PFSK-1 (cell line): ENCODE measurements around the gene HCRT.

Experiments used
- FOXP2 ChIP-seq: optimal IDR thresholded peaks from 2 replicates; pipeline ENCODE3; 2011; ENCODE audit warnings: borderline replicate concordance, control low read depth, inconsistent platforms; ENCODE audit not compliant: insufficient read depth; ENCODE audit errors: extremely low read length, extremely low read depth
- POLR2AphosphoS5 ChIP-seq: IDR thresholded peaks from 2 replicates; pipeline ENCODE4 v1.6.1; 2012; ENCODE audit warnings: low read depth, mild to moderate bottlenecking, control low read depth, low read length, moderate library complexity
- REST ChIP-seq, 2 experiments: IDR thresholded peaks; 2 replicates each; pipeline versions ENCODE4 v1.6.1 to v1.8.0; 2011 to 2012; ENCODE audit warnings: low read depth in 2 of 2, low read length in 2 of 2, control low read depth in 1 of 2, inconsistent platforms in 1 of 2, mild to moderate bottlenecking in 1 of 2, moderate library complexity in 1 of 2; ENCODE audit not compliant: insufficient read depth in 1 of 2
- SIN3A ChIP-seq: IDR thresholded peaks from 2 replicates; pipeline ENCODE4 v1.6.1; 2012; ENCODE audit warnings: mild to moderate bottlenecking, low read length, moderate library complexity, borderline replicate concordance; ENCODE audit not compliant: insufficient read depth
- TAF1 ChIP-seq: IDR thresholded peaks from 2 replicates; pipeline ENCODE4 v1.6.1; 2012; ENCODE audit warnings: low read length, control low read depth, borderline replicate concordance; ENCODE audit not compliant: insufficient read depth

DNA sequence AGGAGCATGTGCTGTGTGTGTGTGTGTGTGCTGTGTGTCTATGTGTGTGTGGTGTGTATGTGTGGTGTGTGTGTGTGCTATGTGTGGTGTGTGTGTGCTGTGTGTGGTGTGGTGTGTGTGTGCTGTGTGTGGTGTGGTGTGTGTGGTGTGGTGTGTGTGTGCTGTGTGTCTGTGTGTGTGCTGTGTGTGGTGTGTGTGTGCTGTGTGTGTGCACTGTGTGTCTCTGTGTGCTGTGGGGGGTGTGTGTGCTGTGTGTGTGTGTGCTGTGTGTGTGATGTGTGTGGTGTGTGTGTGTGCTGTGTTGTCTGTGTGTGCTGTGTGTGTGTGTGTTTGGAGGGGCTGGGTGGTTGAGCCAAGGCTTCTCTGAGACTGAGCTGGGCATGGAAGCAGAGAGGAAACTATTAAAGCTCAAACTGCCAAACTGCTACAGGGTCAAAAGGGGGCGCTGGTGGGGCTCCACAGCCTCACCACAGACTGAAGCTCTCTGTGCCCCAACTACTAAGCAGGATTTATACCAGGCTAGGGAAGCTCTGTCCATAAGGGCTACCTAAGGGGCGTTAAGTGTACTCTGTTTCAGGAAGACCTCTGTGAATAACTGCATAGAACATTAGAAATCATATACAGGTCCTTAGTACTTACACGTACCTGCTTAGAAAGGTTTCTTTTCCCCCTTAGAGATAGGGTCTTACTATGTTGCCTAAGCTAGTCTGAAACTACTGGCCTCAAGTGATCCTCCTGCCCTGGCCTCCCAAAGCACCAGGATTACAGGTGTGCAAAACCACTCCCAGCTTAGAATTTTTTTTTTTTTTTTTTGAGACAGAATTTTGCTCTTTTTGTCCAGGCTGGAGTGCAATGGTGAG is 36.9 kb upstream of the HCRT start:
- no peak for TF ChIP-seq TAF1
- TF ChIP-seq REST (IDR thresholded peaks at IDR 0.05; ENCODE audit: insufficient read depth in 1 of 2, low read depth in 2 of 2, low read length in 2 of 2), result no peak
- no peak for TF ChIP-seq SIN3A
- TF ChIP-seq POLR2AphosphoS5, result no peak
- no peak for TF ChIP-seq FOXP2
